HG03520 (cell line): ENCODE data around the gene ZDHHC9.

Source experiments
- ATAC-seq: cut with Tn5 transposase; IDR thresholded peaks from one replicate; pipeline ENCODE4 v1.9.1; 2021; ENCODE audit warnings: mild to moderate bottlenecking, moderate library complexity; ENCODE audit not compliant: unreplicated experiment

ZDHHC9 gene

GRCh38 chrX:129768586-129769466, 74.9 kb downstream of the ZDHHC9 start:
- ATAC-seq: no peak

- no peak for ATAC-seq
These were observed 75.5 kb downstream of the ZDHHC9 start for GRCh38 chrX:129768186-129768585.

- no peak for ATAC-seq
These were observed 80.0 kb downstream of the ZDHHC9 start for GRCh38 chrX:129763666-129764065.

GRCh38 chrX:129762448-129762847, 81.2 kb downstream of the ZDHHC9 start:
- ATAC-seq: no peak

- no peak for ATAC-seq
These were observed 82.1 kb downstream of the ZDHHC9 start for GRCh38 chrX:129761596-129761995.

- no peak for ATAC-seq
These were observed 82.7 kb downstream of the ZDHHC9 start for GRCh38 chrX:129760981-129761380.

- no peak for ATAC-seq
These were observed 83.5 kb downstream of the ZDHHC9 start for GRCh38 chrX:129760155-129760554.

- ATAC-seq: no peak
These were observed 84.1 kb downstream of the ZDHHC9 start for GRCh38 chrX:129759576-129760061.

- ATAC-seq: no peak
These were observed 87.7 kb downstream of the ZDHHC9 start for GRCh38 chrX:129755779-129756650.

- ATAC-seq: no peak
These were observed 89.3 kb downstream of the ZDHHC9 start for GRCh38 chrX:129754056-129755024.
